ENCODE data around the gene WDR5.

Gene WDR5

GRCh38 chr9:134175291-134175807 lies 39.5 kb downstream of the WDR5 start:
- Histone ChIP-seq H3K4me3 (ENCODE audit: low read length in 2 of 2) (no peak overlapping the region), H3K27ac (ENCODE audit: low read length) (no peak overlapping the region), H3K4me1 (ENCODE audit: control insufficient read depth, insufficient read depth, low read length) (peaks cover 33% of the 10 kb centered on the region), H3K27me3 (ENCODE audit: control insufficient read depth in 1 of 2, insufficient read depth in 2 of 2, low read length in 2 of 2) (peaks cover 12 to 20% of the 10 kb centered on the region in 2 donors), H3K9ac (ENCODE audit: low read length in 2 of 2) (no peak overlapping the region), H3K9me3 (ENCODE audit: control insufficient read depth in 2 of 2, low read length in 2 of 2) (no peaks in the 10 kb centered on the region), H3K36me3 (ENCODE audit: control insufficient read depth in 2 of 2, insufficient read depth in 2 of 2, low read length in 2 of 2) (no peaks in the 10 kb centered on the region)

- H3K27ac ChIP-seq (ENCODE audit: low read length) = no peak overlapping the region
- H3K27me3 ChIP-seq (ENCODE audit: control insufficient read depth in 1 of 2, insufficient read depth in 2 of 2, low read length in 2 of 2) = peaks cover 12 to 20% of the 10 kb centered on the region in 2 donors
- peaks cover 33% of the 10 kb centered on the region for H3K4me1 ChIP-seq (ENCODE audit: control insufficient read depth, insufficient read depth, low read length)
- H3K9ac ChIP-seq (ENCODE audit: low read length in 2 of 2) = no peak overlapping the region
- H3K4me3 ChIP-seq (ENCODE audit: low read length in 2 of 2) = no peak overlapping the region
- no peaks in the 10 kb centered on the region for H3K9me3 ChIP-seq (ENCODE audit: control insufficient read depth in 2 of 2, low read length in 2 of 2)
- H3K36me3 ChIP-seq (ENCODE audit: control insufficient read depth in 2 of 2, insufficient read depth in 2 of 2, low read length in 2 of 2) = no peaks in the 10 kb centered on the region
These were observed 40.1 kb downstream of the WDR5 start for GRCh38 chr9:134175808-134176598.

DNA sequence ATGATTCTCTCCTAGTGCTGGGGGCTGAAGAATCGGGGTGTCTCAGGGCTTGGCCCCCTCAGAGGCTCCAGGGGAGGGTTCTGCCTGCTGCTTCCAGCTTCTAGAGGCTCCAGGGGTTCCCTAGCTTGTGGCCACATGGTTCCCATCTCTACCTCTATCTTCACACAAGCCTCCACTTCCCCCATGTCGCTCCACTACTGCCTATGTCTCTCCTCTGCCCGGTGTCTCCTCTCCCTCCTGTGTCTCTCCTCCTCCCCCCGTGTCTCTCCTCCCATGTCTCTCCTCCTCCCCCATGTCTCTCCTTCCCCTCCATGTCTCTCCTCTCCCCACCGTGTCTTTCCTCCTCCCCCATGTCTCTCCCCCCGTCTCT lies 40.7 kb downstream of the WDR5 start:
- Histone ChIP-seq H3K27me3 (ENCODE audit: control insufficient read depth in 1 of 2, insufficient read depth in 2 of 2, low read length in 2 of 2) (peaks cover 12 to 20% of the 10 kb centered on the region in 2 donors), H3K4me1 (ENCODE audit: control insufficient read depth, insufficient read depth, low read length) (peaks cover 31% of the 10 kb centered on the region), H3K4me3 (ENCODE audit: low read length in 2 of 2) (no peak overlapping the region), H3K9me3 (ENCODE audit: control insufficient read depth in 2 of 2, low read length in 2 of 2) (no peaks in the 10 kb centered on the region), H3K36me3 (ENCODE audit: control insufficient read depth in 2 of 2, insufficient read depth in 2 of 2, low read length in 2 of 2) (no peaks in the 10 kb centered on the region), H3K27ac (ENCODE audit: low read length) (no peak overlapping the region), H3K9ac (ENCODE audit: low read length in 2 of 2) (no peak overlapping the region)

DNA sequence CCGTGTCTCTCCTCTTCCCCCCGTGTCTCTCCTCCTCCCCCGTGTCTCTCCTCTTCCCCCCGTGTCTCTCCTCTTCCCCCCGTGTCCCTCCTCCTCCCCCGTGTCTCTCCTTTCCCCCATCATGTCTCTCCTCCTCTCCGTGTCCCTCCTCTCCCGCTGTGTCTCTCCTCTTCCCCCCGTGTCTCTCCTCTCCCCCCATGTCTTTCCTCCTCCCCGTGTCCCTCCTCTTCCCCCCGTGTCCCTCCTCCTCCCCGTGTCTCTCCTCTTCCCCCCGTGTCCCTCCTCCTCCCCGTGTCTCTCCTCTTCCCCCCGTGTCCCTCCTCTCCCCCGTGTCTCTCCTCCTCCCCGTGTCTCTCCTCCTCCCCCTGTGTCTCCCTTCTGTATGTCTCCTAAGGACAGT lies 41.3 kb downstream of the WDR5 start:
- H3K9ac ChIP-seq (ENCODE audit: low read length in 2 of 2) = no peak overlapping the region
- no peak overlapping the region for H3K4me3 ChIP-seq (ENCODE audit: low read length in 2 of 2)
- H3K27ac ChIP-seq (ENCODE audit: low read length) = no peak overlapping the region
- H3K27me3 ChIP-seq (ENCODE audit: control insufficient read depth in 1 of 2, insufficient read depth in 2 of 2, low read length in 2 of 2) = peaks cover 12 to 20% of the 10 kb centered on the region in 2 donors
- peaks cover 26% of the 10 kb centered on the region for H3K4me1 ChIP-seq (ENCODE audit: control insufficient read depth, insufficient read depth, low read length)
- no peaks in the 10 kb centered on the region for H3K36me3 ChIP-seq (ENCODE audit: control insufficient read depth in 2 of 2, insufficient read depth in 2 of 2, low read length in 2 of 2)
- H3K9me3 ChIP-seq (ENCODE audit: control insufficient read depth in 2 of 2, low read length in 2 of 2) = no peaks in the 10 kb centered on the region

GRCh38 chr9:134177624-134178393 lies 41.9 kb downstream of the WDR5 start:
- Histone ChIP-seq H3K27me3 (ENCODE audit: control insufficient read depth in 1 of 2, insufficient read depth in 2 of 2, low read length in 2 of 2) (peaks cover 12 to 20% of the 10 kb centered on the region in 2 donors), H3K4me1 (ENCODE audit: control insufficient read depth, insufficient read depth, low read length) (peaks cover 22% of the 10 kb centered on the region), H3K4me3 (ENCODE audit: low read length in 2 of 2) (no peak overlapping the region), H3K9me3 (ENCODE audit: control insufficient read depth in 2 of 2, low read length in 2 of 2) (no peaks in the 10 kb centered on the region), H3K27ac (ENCODE audit: low read length) (no peak overlapping the region), H3K9ac (ENCODE audit: low read length in 2 of 2) (no peak overlapping the region), H3K36me3 (ENCODE audit: control insufficient read depth in 2 of 2, insufficient read depth in 2 of 2, low read length in 2 of 2) (no peaks in the 10 kb centered on the region)

GRCh38 chr9:134178394-134178767 lies 42.5 kb downstream of the WDR5 start:
- Histone ChIP-seq H3K27ac (ENCODE audit: low read length) (no peak overlapping the region), H3K36me3 (ENCODE audit: control insufficient read depth in 2 of 2, insufficient read depth in 2 of 2, low read length in 2 of 2) (no peaks in the 10 kb centered on the region), H3K9me3 (ENCODE audit: control insufficient read depth in 2 of 2, low read length in 2 of 2) (no peaks in the 10 kb centered on the region), H3K4me3 (ENCODE audit: low read length in 2 of 2) (no peak overlapping the region), H3K27me3 (ENCODE audit: control insufficient read depth in 1 of 2, insufficient read depth in 2 of 2, low read length in 2 of 2) (peaks cover 12 to 20% of the 10 kb centered on the region in 2 donors), H3K4me1 (ENCODE audit: control insufficient read depth, insufficient read depth, low read length) (peaks cover 22% of the 10 kb centered on the region), H3K9ac (ENCODE audit: low read length in 2 of 2) (no peak overlapping the region)

GRCh38 chr9:134178768-134179551 lies 43.1 kb downstream of the WDR5 start:
- H3K9ac ChIP-seq (ENCODE audit: low read length in 2 of 2) = no peak overlapping the region

DNA sequence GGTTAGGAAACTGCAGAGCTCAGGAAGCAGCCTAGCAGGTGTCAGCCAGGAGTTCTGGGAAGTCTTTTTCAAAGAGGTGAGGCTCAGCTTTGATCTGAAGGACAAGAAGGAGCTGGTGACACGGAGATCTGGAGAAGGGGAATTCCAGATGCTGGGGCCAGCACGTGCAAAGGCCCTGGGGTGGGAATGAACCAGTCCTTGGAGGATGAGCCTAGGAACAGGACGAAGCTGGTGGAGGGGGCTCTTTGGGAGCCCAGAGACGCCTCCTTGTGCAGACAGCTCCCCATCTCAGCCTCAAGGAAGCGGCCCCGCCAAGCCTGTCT lies 43.7 kb downstream of the WDR5 start:
- no peak overlapping the region for H3K9ac ChIP-seq (ENCODE audit: low read length in 2 of 2)
- H3K36me3 ChIP-seq (ENCODE audit: control insufficient read depth in 2 of 2, insufficient read depth in 2 of 2, low read length in 2 of 2) = no peaks in the 10 kb centered on the region
- peaks cover 19% of the 10 kb centered on the region for H3K4me1 ChIP-seq (ENCODE audit: control insufficient read depth, insufficient read depth, low read length)
- no peak overlapping the region for H3K4me3 ChIP-seq (ENCODE audit: low read length in 2 of 2)
- H3K27me3 ChIP-seq (ENCODE audit: control insufficient read depth in 1 of 2, insufficient read depth in 2 of 2, low read length in 2 of 2) = peaks cover 10 to 15% of the 10 kb centered on the region in 2 donors
- no peak overlapping the region for H3K27ac ChIP-seq (ENCODE audit: low read length)
- H3K9me3 ChIP-seq (ENCODE audit: control insufficient read depth in 2 of 2, low read length in 2 of 2) = no peaks in the 10 kb centered on the region

More at GRCh38 chr9:134178768-134179551, 43.1 kb downstream of the WDR5 start:
- Histone ChIP-seq H3K9me3 (ENCODE audit: control insufficient read depth in 2 of 2, low read length in 2 of 2) (no peaks in the 10 kb centered on the region), H3K27me3 (ENCODE audit: control insufficient read depth in 1 of 2, insufficient read depth in 2 of 2, low read length in 2 of 2) (peaks cover 12 to 20% of the 10 kb centered on the region in 2 donors), H3K27ac (ENCODE audit: low read length) (no peak overlapping the region), H3K36me3 (ENCODE audit: control insufficient read depth in 2 of 2, insufficient read depth in 2 of 2, low read length in 2 of 2) (no peaks in the 10 kb centered on the region), H3K4me3 (ENCODE audit: low read length in 2 of 2) (no peak overlapping the region), H3K4me1 (ENCODE audit: control insufficient read depth, insufficient read depth, low read length) (peaks cover 19% of the 10 kb centered on the region)

- Histone ChIP-seq H3K4me1 (ENCODE audit: control insufficient read depth, insufficient read depth, low read length) (peaks cover 19% of the 10 kb centered on the region), H3K27me3 (ENCODE audit: control insufficient read depth in 1 of 2, insufficient read depth in 2 of 2, low read length in 2 of 2) (peaks cover 10 to 13% of the 10 kb centered on the region in 2 donors), H3K27ac (ENCODE audit: low read length) (no peak overlapping the region), H3K4me3 (ENCODE audit: low read length in 2 of 2) (no peak overlapping the region), H3K36me3 (ENCODE audit: control insufficient read depth in 2 of 2, insufficient read depth in 2 of 2, low read length in 2 of 2) (no peaks in the 10 kb centered on the region), H3K9ac (ENCODE audit: low read length in 2 of 2) (no peak overlapping the region), H3K9me3 (ENCODE audit: control insufficient read depth in 2 of 2, low read length in 2 of 2) (no peaks in the 10 kb centered on the region)
These were observed 44.3 kb downstream of the WDR5 start for GRCh38 chr9:134179918-134180785.

Data from stomach smooth muscle (tissue), 2 donors.